ENCODE data around the gene GALR2. TPM values are rescaled to one million over a fixed set of nuclear protein-coding genes. Genes with fewer than 3 reads are reported as not detected.
A peak's percentile ranks its signal among the peaks of the same experiment; 100 is the strongest.

GALR2 gene
- total RNA-seq, 2 experiments from 2014 or later, result 0.63 TPM; not detected in 1

DNA sequence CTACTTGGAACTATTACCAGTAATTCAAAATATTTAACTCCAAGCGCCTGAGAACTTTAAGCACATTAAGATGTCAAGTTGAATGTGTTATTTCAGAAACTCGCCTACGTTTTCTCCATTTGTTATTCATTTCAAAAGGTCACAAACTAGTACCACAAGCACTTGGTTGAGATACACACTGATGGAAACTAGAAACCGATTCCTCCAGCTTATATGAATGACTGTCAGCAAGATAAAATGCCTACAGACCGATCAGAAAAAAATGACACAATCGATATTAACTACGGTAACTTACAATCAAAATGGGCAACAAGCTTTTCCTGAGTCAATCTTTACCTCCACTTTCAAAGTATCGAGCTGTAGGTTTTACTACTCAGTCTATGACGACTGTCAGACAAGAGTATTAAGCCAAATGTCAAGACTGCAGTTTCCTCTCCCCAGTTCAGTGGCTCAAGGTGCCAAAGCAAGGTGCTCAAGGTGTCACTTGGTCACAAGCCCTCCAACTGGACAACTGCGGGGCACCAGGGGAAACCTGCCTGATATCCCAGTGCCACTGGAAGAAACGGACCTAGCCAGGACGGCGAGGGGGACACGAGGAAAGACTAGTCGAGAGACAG, 2.9 kb upstream of the GALR2 start:
- no peaks in the 10 kb centered on the region for H3K9me3 ChIP-seq (ENCODE audit: low read length)
- H3K27ac ChIP-seq (ENCODE audit: low read depth, low read length, poor library complexity, severe bottlenecking), result peak overlapping the region; percentile 72
- H3K4me3 ChIP-seq (ENCODE audit: low read depth, low read length, poor library complexity, severe bottlenecking), result peak overlapping the region; percentile 78
- H2AFZ ChIP-seq (ENCODE audit: low read length), result peak overlapping the region; percentile 87; the same call in 1 of the 2 replicates
- H3K4me1 ChIP-seq (ENCODE audit: insufficient read depth, low read length, poor library complexity, severe bottlenecking), result peaks cover 20% of the 10 kb centered on the region
- peaks cover 48% of the 10 kb centered on the region for H3K79me2 ChIP-seq (ENCODE audit: insufficient read depth, low read depth, low read length)
- BruUV-seq (replicated peaks), result TSS peak; percentile 80
- CTCF ChIA-PET (ENCODE audit: unreplicated experiment), result no interaction called here
- H3K9me2 ChIP-seq (ENCODE audit: insufficient read depth, low read length), result no peaks in the 10 kb centered on the region
- TF ChIP-seq EZH2phosphoT487 (IDR thresholded peaks at IDR 0.05; ENCODE audit: borderline replicate concordance, low read depth, low read length), result no peak
- TF ChIP-seq, protein P1, sequence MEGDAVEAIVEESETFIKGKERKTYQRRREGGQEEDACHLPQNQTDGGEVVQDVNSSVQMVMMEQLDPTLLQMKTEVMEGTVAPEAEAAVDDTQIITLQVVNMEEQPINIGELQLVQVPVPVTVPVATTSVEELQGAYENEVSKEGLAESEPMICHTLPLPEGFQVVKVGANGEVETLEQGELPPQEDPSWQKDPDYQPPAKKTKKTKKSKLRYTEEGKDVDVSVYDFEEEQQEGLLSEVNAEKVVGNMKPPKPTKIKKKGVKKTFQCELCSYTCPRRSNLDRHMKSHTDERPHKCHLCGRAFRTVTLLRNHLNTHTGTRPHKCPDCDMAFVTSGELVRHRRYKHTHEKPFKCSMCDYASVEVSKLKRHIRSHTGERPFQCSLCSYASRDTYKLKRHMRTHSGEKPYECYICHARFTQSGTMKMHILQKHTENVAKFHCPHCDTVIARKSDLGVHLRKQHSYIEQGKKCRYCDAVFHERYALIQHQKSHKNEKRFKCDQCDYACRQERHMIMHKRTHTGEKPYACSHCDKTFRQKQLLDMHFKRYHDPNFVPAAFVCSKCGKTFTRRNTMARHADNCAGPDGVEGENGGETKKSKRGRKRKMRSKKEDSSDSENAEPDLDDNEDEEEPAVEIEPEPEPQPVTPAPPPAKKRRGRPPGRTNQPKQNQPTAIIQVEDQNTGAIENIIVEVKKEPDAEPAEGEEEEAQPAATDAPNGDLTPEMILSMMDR (conservative IDR thresholded peaks at IDR 0.05; ENCODE audit: low read length), result no peak
- H3K4me2 ChIP-seq (ENCODE audit: low read length), result peak overlapping the region; percentile 74
- peaks cover 32% of the 10 kb centered on the region for H3K36me3 ChIP-seq (ENCODE audit: insufficient read depth, low read length)
- POLR2A ChIA-PET, result interaction anchor here (0.6 to 2.3 kb wide), 8 partner anchors 34 to 191 kb away, joined by 3 to 12 read pairs (median 4); no protein-coding TSS in a partner anchor
- H4K20me1 ChIP-seq (ENCODE audit: insufficient read depth, low read length), result 0 out of 2 replicates have a peak, but pooled peaks cover 4% of the 10 kb centered on the region
- DNase-seq (ENCODE audit: low spot score), result peak; percentile 48
- intact Hi-C loops (cut with micrococcal nuclease; ENCODE audit: unreplicated experiment), result loop anchor here (1.0 to 5.0 kb wide), 5 partner anchors 57 to 283 kb away; partner anchors contain the start of genes ACOX1, TEN1, UBALD2 and WBP2

DNA sequence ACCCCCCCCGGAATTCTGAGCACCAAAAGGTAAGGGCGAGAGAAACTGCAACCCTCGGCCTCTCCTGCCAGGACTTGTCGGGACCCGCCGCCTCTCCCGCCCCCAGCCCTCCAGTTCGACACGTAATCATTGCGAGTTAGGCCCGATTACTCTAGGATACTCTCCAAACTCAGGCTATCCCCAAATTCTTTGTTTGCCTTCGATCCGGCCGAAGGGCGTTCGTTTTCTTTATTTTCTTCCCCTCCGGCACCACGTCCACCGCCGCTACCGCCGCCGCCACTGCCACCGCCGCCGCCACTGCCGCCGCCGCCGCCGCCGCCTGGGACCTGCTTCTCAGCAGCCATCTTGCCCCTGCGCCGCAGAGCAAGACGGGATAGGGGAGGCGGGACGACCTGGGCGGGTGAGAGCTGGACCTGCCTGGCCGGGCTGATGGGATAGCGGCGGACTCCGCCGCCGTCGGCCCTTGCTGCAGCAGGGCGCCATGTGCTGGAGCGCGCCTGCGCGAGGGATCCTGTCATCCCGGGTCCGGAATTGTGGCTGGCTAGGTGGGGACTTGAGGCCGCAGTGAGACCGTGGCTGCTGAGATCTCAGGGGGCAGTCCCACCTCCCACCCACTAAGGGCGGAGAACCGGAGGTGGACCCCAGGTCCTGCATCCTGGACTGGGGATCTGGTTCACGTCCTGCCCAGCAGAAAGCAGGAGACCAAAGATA, 2.3 kb upstream of the GALR2 start, which contains the start of gene SRP68:
Gene SRP68, minus strand, starts transcription at position 370 of the 711 bp plus-strand sequence. Its CDS starts 26 bp downstream, at position 344.
- Histone ChIP-seq H3K9me2 (ENCODE audit: insufficient read depth, low read length) (no peaks in the 10 kb centered on the region), H3K4me2 (ENCODE audit: low read length) (peak within 1 kb of the TSS; percentile 74), H3K36me3 (ENCODE audit: insufficient read depth, low read length) (peaks cover 25% of the 10 kb centered on the region), H3K27ac (ENCODE audit: low read depth, low read length, poor library complexity, severe bottlenecking) (peak within 1 kb of the TSS; percentile 72), H2AFZ (ENCODE audit: low read length) (peak within 1 kb of the TSS; percentile 87), H4K20me1 (ENCODE audit: insufficient read depth, low read length) (0 out of 2 replicates have a peak, but pooled peaks cover 4% of the 10 kb centered on the region), H3K9me3 (ENCODE audit: low read length) (no peaks in the 10 kb centered on the region), H3K4me1 (ENCODE audit: insufficient read depth, low read length, poor library complexity, severe bottlenecking) (peaks cover 20% of the 10 kb centered on the region), H3K4me3 (ENCODE audit: low read depth, low read length, poor library complexity, severe bottlenecking) (peak within 1 kb of the TSS; percentile 78), H3K79me2 (ENCODE audit: insufficient read depth, low read depth, low read length) (peaks cover 48% of the 10 kb centered on the region)
- intact Hi-C loops (cut with micrococcal nuclease; ENCODE audit: unreplicated experiment), result loop anchor here (1.0 to 5.0 kb wide), 5 partner anchors 58 to 282 kb away; partner anchors contain the start of genes ACOX1, TEN1, UBALD2 and WBP2
- TF ChIP-seq, protein P1 (conservative IDR thresholded peaks at IDR 0.05; ENCODE audit: low read length), result no peak
- TF ChIP-seq EZH2phosphoT487 (IDR thresholded peaks at IDR 0.05; ENCODE audit: borderline replicate concordance, low read depth, low read length), result no peak
- peak; percentile 90 for DNase-seq (ENCODE audit: low spot score)
- BruUV-seq (replicated peaks), result no TSS peak
- ChIA-PET CTCF (ENCODE audit: unreplicated experiment) (no interaction called here), POLR2A (interaction anchor here (0.8 to 2.3 kb wide), 3 partner anchors 23 to 188 kb away, joined by 5 to 12 read pairs (median 6); no protein-coding TSS in a partner anchor)
